HG03039 (cell line): ENCODE results near the gene UBE2O.

Source experiments
- ATAC-seq: cut with Tn5 transposase; IDR thresholded peaks from one replicate; pipeline ENCODE4 v1.9.1; 2021; ENCODE audit warnings: mild to moderate bottlenecking, moderate library complexity; ENCODE audit not compliant: unreplicated experiment

The UBE2O gene

DNA sequence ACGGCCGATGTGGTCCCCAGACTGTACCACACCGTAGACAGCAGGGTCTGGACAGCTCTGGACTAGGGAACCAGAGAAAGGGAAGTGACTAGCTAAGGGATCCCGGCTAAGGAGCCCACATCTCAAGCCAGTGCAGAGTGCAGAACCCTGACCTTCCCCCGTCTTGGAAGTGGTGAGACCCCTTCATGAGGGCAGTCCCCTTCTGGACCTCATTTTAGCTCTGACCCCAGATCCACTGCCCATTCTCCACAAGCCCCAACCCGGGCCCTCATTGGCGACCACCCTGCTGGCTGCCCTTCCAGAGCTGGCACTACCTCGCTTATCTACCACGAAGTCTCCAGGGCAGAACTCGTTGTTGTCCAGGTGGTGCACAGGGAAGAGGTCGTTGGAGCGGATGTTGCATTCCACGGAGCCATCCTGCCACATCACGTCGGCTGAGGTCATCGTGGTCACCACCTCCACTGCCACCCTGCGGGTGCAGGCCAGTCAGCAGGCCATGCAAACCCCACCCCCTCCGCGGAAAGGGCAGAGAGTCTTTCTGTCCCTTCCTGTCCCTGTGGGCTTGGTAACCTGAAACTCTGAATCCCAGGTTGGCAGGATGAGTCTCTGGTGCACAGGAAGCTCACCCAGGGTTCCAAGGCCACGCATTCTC, 54.3 kb downstream of the UBE2O start:
- ATAC-seq: no peak

DNA sequence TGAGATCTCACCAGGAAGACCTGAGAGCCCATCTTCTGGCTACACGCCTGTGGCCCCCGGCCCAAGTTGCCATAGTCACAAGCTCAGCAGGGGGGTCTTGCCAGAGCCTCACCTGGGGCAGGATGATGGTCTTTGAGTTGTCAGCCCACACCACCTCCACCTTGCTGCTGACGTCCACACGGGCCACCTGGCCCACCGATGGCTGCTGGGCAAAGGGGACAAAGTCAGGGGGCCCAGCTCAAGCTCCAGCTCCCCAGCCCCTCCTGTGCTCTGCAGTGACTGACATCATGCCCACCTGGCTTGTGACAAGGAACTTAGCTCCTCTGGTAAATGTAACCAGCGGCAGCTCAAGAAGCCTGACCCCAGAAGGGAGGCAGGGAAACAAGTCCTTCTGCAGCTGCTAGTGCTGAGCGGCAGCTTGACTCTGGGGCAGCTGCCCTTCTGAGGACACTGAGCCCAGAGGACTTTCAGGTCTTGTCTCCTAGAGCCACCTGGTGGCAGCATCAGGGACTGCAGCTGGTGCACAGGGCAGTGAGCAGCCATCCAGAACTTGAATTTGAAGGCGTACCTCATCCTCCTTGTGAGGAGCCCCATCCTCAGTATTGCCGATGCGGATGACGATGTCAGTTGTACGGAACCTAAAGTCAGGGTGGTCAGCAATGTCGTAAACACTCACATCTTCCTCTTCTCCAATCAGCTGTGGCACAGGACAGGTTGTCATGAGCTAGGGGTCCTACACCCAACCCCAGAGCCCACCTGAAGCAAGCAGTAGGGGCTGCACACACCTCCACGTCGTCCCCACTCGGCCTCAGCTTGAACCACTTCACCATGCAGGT, 55.0 kb downstream of the UBE2O start:
- ATAC-seq: no peak

- no peak for ATAC-seq
Observed at GRCh38 chr17:76397184-76397583, 55.8 kb downstream of the UBE2O start.

- no peak for ATAC-seq
Observed at GRCh38 chr17:76395980-76396379, 57.0 kb downstream of the UBE2O start.

DNA sequence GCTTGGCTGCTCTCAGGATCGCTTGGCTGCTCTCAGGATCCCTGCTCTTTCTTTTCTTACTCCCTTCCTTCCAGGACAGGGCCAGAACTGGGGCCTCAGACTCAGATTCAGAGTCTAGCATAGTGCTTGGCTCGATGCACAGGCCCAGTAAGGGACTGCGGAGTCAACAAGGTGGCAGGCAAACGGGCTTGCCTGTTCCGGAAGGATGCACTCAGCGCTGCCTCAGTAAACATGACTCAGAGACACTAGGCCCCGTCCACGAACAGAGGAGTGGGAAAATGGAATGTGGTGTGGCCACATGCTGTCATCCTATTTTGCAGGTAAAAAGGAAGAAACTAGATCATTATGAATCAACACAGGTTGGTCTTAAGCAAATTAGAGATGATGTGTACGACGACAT, 58.8 kb downstream of the UBE2O start:
- no peak for ATAC-seq

GRCh38 chr17:76391200-76391715, 61.7 kb downstream of the UBE2O start:
- ATAC-seq: no peak

DNA sequence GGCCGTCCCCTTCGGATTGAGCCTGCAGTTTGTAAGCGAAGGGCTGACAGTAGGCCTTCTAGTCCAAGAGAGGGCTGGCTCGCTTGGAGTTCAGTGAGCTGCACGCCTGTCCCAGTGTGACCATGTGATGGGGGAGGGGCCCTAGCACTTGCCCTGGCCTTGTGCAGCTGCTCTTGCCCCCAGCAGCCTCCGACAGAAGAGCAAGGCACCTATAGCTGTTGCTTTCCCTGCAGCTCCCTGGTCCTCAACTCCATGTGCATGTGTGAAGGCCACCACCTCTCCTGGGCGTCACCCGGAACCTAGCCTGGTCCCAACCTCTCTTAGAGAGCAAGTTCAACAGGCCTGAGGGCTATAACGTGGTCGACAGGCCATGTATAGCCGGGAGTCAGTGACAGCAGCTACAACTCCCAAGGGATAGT, 62.9 kb downstream of the UBE2O start:
- no peak for ATAC-seq

DNA sequence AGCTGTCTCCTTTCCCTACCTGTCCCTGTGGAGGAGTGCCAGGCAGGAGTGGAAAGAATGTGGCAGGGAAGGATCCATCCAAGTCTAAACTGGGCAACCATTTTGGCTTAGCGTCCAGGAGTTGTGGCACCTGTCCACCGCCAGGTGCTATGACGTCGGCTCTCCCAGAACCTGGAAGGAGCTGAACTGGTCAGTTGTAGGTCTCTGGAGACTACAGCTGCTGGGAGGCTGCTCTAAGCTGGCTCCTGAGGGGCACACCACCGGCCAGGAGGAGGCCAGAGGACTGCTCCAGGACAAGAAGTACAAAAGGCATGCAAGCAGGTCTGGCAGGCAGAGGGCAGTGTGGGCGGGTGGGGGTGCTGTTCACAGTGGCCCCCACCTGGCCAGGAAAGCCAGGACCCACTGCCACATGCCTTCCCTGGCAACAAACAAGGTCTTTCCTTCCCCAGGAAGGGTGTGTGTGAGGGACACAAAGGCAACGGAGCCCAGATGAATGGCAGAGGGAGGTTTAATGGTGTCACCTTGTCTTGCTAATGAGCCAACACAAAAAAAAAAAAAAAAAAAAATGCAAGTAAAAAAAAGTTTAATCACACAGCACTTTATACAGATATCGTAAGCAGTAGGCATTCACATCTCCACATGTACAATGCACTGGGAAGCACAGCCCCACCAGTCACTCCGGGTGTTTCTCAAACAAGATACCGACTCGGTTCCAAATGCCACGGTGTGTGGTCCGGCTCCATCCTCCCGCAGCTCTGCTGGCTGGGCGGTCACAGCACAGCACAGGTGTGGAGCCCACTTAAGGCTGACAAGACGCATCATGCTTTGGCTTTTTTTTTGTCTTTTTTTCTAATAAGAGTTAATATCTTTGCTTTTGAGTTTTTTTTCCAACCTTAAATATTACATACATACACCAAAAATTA, 63.7 kb downstream of the UBE2O start:
- no peak for ATAC-seq

- no peak for ATAC-seq
Observed at GRCh38 chr17:76386966-76387765, 65.8 kb downstream of the UBE2O start.

- ATAC-seq: no peak
Observed at GRCh38 chr17:76385892-76386786, 66.8 kb downstream of the UBE2O start.

DNA sequence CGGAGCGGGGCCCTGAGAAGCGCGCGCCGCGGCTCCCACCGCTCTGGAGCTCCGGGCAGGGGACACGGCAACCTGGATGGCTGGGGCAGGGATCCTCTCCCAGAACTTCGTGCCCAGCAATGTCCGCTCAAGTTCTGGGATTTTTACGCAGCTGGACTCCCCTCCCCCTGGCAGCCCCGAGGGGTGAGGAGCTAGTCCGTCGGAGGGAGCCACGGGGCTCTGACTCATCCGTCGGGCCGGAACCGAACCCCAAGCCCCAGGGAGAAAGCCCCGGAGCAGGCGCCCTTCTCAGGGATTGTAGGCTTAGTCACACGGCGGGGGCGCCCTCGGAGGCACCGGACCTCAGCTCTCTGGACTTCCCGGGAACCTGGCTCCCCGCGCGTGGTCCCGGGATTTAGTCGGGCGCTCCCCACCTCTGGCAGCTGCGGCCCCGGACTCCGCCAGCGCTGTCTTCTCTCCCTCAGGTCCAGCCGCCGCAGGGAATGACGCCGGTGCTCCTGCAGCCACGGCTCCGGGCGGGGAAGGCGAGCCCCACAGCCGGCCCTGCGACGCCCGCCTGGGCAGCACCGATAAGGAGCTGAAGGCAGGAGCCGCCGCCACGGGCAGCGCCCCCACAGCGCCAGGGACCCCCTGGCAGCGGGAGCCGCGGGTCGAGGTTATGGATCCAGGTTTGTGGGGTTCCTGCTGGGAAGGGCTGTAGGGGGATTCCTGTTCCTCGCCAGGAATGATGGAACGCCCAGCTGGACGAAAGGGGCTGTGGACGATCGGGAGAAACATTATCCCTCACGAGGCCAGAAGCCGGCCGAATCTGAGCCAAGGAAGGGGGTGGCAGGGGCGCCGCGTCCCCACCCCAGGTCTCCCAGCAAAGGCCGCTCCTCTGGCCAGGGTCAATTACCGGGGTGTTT, 67.7 kb downstream of the UBE2O start:
- no peak for ATAC-seq

GRCh38 chr17:76384222-76384986, 68.5 kb downstream of the UBE2O start, which contains the start of gene SPHK1:
Gene SPHK1, plus strand, starts transcription at chr17:76384609. Its CDS starts 1,036 bp downstream, at chr17:76385645.
- peak; percentile 46 for ATAC-seq

DNA sequence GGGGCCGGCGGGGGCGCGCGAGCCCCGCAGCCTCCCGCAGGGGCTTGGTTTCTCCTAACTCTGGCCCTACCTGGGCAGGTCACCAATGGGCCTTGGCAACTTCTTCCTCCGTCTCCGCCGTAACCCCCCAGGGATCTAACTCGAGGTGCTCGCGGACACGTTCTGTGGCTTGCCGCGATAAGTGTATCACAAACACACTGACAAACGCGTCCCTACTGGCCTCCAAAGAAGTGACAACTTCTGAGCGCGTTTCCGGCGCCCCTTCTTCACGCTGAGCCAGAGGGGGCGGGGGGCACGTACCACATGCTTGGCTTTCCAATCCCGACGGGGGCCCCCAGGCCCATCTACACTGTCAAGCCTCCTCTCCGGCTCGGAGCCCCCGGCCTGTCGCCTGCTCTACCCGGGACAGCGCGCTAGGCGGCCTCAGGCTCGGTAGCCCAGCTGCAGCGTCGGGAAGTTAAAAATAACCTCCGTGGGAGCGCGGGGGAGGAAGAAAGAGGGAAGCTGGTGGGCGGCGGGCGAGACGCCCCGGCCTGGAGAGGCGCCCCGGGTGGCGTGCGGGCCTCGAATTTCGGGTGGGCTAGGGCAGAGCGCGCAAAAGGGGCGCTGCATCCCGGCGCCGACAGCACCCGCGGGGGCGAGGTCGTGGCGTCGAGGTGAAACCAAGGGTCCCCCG, 69.3 kb downstream of the UBE2O start:
- ATAC-seq: peak; percentile 12

DNA sequence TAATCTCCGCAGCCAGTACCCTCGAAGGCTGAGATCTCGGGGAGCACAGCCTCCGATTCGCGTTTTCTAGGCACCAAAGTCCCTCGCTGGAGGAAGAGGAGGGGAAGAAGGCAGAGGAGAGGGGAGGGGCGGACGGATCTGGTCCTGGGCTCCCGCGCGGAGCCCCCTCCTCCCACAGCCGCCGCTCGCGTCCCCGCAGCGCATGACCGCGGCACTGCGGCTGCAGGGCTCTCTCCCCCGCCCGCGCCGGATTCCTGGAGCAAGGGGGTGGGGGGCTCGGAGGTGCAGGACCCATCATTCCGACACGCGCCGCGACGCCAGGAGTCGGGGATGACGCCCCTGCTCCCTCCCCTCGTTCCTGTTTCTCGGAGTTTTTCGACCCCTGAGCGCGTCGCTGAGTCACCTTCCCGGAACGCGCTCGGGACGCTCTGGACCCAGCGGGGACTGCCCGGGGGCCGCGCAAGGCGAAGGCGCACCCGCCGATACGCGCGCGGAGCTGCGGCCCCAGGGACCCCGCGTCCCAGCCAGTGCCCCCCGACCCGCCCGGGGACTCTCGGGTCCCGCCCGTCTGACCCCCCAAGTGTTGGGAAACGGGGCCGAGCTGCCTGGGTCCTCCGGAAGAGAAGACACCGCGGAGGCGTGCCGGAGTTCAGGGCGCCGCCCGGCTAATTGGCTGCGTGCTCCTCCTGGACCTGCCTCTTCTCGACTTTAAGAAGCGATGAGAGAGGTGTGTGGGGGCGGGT, 70.0 kb downstream of the UBE2O start:
- no peak for ATAC-seq

DNA sequence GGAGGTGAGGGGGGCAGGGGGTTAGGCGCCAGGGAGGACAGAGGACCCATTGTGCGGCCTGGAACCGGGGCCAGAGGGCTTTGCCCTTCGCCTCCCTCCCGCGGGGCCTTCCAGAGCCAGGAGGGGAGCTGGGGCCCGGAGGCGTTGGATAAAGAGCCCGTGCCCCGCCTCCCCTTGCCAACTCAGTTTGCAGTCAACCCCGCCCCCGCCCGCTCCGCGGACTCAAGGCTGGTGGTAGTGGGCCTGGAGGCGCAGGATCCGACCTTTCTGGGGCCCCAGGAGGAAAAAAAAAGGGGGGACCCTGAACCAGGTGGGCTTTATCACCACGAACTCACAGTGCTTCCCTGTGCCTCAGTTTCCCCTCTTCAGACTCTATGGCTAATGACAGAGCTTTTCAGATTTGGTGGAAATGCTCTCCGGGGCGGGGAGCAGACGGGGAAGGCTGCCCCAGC, 70.6 kb downstream of the UBE2O start:
- ATAC-seq: no peak
